ENCODE measurements around the gene C4A.
"Not testable (repeated sequence)": the region's sequence is repeated elsewhere in the genome, so short reads cannot be mapped to it uniquely, and the experiment has no call there.

The C4A gene

GRCh38 chr6:31961616-31962015 is 20.2 kb upstream of the C4A start:
- no peak for DNase-seq

DNA sequence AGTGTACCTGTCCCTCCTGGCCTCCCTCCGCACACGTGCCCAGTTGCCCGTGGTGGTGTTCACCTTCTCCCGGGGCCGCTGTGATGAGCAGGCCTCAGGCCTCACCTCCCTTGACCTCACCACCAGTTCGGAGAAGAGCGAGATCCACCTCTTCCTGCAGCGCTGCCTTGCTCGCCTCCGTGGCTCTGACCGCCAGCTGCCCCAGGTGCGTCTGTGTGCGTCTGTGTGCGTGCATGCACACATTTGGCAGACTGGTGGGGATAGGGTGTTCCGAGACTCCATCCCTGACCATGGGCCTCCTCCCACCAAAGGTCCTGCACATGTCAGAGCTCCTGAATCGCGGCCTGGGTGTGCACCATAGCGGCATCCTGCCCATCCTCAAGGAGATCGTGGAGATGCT is 17.9 kb upstream of the C4A start:
- DNase-seq = no peak

GRCh38 chr6:31965700-31966099 is 16.2 kb upstream of the C4A start:
- no peak for DNase-seq

DNA sequence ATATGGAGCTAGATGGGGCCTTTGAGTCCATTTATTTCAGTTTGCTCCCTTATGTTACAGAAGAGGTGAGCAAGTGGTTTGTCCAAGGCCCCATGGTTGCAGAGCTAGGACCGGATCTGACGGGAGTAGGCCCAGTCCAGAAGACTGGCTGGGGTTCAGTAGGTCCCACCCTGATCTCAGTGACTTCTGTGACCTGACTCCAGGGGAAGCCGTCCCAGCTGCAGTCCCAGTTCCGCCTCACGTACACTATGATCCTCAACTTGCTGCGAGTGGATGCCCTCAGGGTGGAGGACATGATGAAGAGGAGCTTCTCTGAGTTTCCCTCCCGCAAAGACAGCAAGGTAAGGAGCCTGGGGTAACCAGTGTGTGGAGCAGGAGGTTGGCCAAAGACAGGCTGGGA is 15.4 kb upstream of the C4A start:
- DNase-seq = no peak

- no peak for DNase-seq
Measured at GRCh38 chr6:31966997-31967925, 14.6 kb upstream of the C4A start.

- no peak for DNase-seq
Measured at GRCh38 chr6:31967926-31968320, 13.9 kb upstream of the C4A start.

DNA sequence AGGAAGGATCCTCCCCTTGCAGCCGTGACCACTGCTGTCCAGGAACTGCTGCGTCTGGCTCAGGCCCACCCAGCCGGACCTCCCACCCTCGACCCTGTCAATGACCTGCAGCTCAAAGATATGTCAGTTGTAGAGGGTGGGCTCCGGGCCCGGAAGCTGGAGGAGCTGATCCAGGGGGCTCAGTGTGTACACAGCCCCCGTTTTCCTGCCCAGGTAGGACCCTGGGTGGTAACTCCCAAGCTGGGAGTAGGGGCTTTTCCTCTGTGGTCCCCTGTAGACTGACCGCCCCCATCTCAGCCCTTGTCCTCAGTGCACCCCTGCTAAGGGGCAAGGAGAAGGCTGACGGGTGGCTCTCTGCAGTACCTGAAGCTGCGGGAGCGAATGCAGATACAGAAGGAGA is 13.5 kb upstream of the C4A start:
- DNase-seq = no peak

DNA sequence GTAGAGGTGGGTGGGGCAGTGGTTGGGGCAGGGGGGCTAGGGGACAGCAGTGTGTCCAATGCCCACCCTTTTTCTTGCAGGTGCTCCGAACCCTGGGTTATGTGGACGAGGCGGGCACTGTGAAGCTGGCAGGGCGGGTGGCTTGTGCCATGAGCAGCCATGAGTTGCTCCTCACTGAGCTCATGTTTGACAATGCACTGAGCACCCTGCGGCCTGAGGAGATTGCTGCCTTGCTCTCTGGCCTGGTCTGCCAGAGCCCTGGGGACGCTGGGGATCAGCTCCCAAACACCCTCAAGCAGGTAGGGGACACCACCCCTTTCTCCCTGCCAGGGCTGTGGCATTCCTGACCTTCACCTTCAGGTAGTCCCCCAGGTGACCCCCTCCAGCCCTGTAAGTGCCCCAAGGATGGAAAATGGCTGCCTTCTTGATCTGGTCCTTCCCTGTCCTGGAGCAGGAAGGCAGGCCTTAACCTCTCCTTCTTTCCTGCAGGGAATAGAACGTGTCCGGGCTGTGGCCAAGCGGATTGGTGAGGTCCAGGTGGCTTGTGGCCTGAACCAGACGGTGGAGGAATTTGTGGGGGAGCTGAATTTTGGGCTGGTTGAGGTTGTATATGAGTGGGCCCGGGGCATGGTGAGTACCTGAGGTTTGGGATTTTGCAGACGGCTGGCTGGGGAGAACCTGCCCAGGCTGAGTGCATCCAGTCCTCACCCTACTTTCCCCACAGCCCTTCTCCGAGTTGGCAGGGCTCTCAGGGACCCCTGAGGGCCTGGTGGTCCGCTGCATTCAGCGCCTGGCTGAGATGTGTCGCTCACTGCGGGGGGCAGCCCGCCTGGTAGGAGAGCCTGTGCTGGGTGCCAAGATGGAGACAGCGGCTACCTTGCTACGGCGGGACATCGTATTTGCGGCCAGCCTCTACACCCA is 12.8 kb upstream of the C4A start:
- no peak for DNase-seq

DNA sequence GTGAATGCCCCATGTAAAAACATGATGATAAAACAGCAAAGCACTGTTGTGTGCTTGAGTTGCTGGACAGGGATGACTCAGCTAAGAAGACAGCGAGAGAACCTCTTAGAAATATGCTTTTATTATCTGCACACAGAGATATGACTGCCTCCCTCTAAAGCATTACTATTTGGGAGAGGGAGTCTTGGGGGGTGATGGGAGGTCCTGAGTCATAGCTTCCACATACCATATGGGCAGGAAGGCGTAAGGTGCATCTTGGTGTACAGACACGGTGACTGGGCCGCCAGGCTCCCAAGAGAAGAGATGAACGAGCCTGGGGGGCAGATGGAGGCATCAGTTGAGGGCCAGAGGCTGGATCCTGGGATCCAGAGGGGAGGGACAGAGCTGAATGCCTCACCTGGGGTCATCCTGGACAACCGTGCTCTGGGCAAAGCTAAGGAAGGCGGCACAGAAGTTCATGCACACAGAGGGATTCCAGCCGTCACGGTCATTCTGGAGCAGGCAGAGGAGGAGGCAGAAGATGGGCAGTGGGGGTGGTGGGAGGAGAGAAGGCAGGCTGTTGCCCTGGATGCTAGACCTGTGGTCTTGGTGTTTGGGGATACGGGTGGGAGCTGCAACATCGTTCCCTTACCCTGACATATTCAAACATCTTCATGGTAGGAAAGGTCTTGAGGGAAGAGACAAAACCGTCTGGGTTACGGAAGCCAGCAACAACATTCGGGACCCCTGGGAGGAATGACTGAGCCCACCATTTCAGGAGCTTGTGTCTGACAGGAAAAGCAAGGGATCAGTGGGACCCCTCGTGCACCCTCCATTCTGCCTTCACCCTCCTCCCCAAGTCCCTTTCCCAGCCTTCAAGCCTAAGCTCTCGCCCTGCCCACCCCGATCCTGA is 11.9 kb upstream of the C4A start:
- DNase-seq = no peak

DNA sequence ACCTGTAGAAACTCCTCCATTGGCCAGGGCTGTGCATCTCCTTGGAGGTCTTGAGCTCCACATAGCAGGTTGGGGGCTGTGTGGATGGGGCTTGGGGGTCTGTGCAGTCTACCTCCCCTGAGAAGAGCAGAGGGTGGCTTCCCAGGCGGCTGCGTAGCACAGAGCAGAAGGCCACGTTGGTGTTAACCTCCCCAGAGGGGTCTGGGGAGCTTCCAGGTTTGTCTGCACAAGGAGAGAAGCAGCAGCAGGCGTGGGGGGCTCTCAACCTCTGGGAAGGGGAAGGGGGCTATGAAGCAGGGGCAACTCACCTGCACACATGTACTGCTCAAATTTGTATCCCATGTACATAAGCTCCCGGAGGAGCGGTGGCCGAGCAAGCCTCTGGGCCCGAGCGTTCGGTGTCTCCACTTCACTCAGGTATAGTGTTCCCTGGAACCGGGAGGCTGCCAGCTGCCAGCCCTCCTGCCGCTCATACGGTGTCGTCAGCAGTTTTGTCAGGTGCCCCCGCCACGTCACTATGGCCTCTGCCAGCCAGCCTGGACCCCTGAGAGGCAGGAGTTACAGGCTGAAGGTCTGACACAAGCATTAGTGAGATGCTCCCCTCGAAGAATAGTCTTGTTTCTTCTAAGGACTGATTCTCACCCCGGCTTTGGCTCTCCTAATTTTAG is 11.1 kb upstream of the C4A start:
- DNase-seq = peak; percentile 37 to 72

DNA sequence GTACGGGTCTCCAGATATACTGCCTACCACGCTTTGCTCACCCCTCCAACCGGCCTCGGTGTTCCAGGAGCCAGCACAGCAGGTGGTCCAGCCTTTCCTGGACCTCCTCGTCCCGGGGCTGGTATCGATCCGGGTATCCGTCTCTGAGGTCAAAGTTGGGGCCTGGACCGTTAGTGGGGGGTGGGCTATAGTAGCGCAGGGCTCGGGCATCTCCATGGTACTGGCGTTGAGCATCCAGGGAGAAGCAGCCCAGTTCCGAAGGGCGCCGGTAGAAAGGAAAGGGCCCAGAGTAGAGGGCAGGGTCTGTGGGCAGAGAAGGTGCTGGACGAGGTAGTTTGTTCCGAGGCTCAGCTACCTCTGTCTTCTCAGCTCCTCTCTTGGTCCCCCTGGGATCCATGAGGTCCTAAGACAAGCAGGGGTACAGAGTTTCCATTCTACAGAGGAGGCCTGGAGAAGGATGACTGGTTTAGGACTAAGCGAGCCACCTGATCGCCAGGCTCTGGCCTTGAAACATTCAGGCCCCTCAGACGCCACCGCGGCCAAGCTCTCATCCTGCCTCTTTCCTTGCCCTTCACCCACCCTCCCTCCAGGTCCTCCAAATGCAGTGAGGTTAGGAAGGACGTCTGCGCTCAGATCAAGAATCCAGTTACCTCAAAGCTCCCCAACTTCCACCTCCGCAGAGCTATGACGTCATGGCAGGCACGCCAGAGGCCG is 10.4 kb upstream of the C4A start:
- DNase-seq = peak in 1 of 2 experiments; percentile 37

GRCh38 chr6:31971993-31972708 is 9.7 kb upstream of the C4A start, which contains the start of gene DXO:
TSS of gene DXO (minus strand) at chr6:31972138. CDS start at chr6:31971675, 463 bp downstream.
- peak; percentile 97 to 98 for DNase-seq

- no peak for DNase-seq
Measured at GRCh38 chr6:31972709-31973350, 9.0 kb upstream of the C4A start.

GRCh38 chr6:31976065-31976464 is 5.8 kb upstream of the C4A start:
- DNase-seq = not testable (repeated sequence)

- DNase-seq = no peak
Measured at GRCh38 chr6:31977816-31978431, 3.9 kb upstream of the C4A start.

GRCh38 chr6:31978831-31979230 is 3.0 kb upstream of the C4A start:
- no peak for DNase-seq

DNA sequence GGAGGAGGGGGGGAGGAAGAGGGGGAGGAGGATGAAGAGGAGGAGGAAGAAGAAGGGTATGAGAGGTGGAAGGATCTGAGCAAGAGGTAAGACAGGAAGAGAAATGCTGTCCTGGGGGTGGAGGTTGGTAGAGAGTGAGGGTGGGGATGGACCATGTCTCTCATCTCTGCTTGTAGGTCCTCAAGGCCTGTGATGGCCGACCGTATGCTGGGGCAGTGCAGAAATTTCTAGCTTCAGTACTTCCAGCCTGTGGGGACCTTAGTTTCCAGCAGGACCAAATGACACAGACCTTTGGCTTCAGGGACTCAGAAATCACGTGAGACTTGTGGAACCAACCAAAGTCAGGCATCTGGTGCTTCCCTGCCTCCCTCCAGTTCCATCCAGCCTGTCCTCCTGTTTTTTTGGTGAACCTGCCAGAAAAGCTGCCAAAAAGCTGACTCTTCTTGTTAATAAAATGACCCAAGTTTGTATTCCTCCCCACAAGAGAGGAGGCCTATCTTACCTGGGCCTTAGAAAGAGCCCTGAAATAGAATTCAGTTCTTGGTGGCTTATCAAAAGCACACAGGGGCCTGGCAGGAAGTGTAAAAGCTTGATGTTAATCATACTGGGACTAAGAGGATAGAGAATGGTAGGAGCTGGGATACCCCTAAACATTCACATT is 2.5 kb upstream of the C4A start:
- no peak for DNase-seq

DNA sequence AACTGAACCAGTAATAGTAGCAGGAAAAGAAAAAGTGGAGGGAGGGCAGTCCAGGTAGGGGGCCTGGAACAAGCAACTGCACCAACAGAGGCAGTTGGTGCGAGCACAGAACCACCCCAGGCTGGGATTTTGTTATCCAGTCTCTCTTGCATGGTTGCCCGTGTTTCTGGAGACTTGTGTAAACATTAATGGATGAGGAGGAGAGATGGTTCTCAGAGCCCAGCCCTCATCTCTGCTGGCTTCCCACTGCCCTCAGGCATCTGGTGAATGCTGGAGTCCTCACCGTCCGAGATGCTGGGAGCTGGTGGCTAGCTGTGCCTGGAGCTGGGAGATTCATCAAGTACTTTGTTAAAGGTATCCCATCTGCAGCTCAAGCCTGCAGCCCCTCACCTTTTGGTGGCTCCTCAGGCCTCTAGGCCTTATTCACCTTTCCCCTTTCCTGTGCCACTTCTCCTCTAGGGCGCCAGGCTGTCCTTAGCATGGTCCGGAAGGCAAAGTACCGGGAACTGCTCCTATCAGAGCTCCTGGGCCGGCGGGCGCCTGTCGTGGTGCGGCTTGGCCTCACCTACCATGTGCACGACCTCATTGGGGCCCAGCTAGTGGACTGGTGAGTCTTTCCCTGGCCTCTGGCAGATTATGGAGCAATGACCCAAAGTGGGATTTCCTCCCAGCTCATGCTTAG is 1.5 kb upstream of the C4A start:
- DNase-seq = not testable (repeated sequence)

Measured in NCI-H2081 (cell line).